DND-41 (cell line): ENCODE results near the gene UBE3B.

Experiments
- ATAC-seq: fragments of 200-7000 bp; cut with Tn5 transposase; 3 replicates; pipeline ENCODE4 v1.9.1; 2021; ENCODE audit warnings: low read depth; ENCODE audit not compliant: insufficient read depth
- DNase-seq: peaks from one replicate; pipeline ENCODE4 v3.0.0-alpha.2; 2020
- H2AFZ ChIP-seq: 2 replicates; pipeline ENCODE4 v1.6.0; 2012; ENCODE audit warnings: low read depth, low read length
- H3K27ac ChIP-seq: 2 replicates; pipeline ENCODE4 v1.5.1; 2012; ENCODE audit warnings: low read length, inconsistent platforms
- H3K27me3 ChIP-seq: fragments of 200-600 bp; sonication (generic); 2 replicates; pipeline ENCODE4 v1.6.0; 2012; ENCODE audit warnings: low read length, mild to moderate bottlenecking, inconsistent platforms; ENCODE audit not compliant: insufficient read depth, poor library complexity
- H3K36me3 ChIP-seq: 2 replicates; pipeline ENCODE4 v1.5.1; 2012; ENCODE audit warnings: low read length, inconsistent platforms; ENCODE audit not compliant: insufficient read depth
- H3K4me1 ChIP-seq: 2 replicates; pipeline ENCODE4 v1.5.1; 2012; ENCODE audit warnings: mild to moderate bottlenecking, low read length; ENCODE audit not compliant: insufficient read depth
- H3K4me2 ChIP-seq: 2 replicates; pipeline ENCODE4 v1.6.0; 2012; ENCODE audit warnings: mild to moderate bottlenecking, moderate library complexity, low read length, inconsistent platforms; ENCODE audit not compliant: insufficient read depth
- H3K4me3 ChIP-seq, 2 experiments: fragments of 200-600 bp in 1 of 2; shearing (Covaris generic) in 1 of 2; 2 replicates each; pipeline ENCODE4 v1.5.1; 2012 to 2016; ENCODE audit warnings: inconsistent platforms in 2 of 2, low read length in 2 of 2, mild to moderate bottlenecking in 2 of 2, low read depth in 1 of 2, moderate library complexity in 1 of 2
- H3K79me2 ChIP-seq: 2 replicates; pipeline ENCODE4 v1.6.0; 2012; ENCODE audit warnings: low read length, inconsistent platforms; ENCODE audit not compliant: insufficient read depth
- H3K9ac ChIP-seq: 2 replicates; pipeline ENCODE4 v1.6.0; 2012; ENCODE audit warnings: low read depth, mild to moderate bottlenecking, inconsistent platforms, low read length, moderate library complexity
- H3K9me3 ChIP-seq: 2 replicates; pipeline ENCODE4 v1.5.1; 2012; ENCODE audit warnings: low read length, moderate library complexity, mild to moderate bottlenecking, inconsistent platforms; ENCODE audit not compliant: insufficient read depth, severe bottlenecking
- H4K20me1 ChIP-seq: 2 replicates; pipeline ENCODE4 v1.6.0; 2012; ENCODE audit warnings: low read length; ENCODE audit not compliant: insufficient read depth
- CTCF ChIP-seq: IDR thresholded peaks from 2 replicates; pipeline ENCODE4 v1.5.1; 2012; ENCODE audit warnings: borderline replicate concordance, low read length, moderate library complexity, mild to moderate bottlenecking; ENCODE audit not compliant: poor library complexity, severe bottlenecking; ENCODE audit errors: extremely low read depth
- EZH2 ChIP-seq: IDR thresholded peaks from 3 replicates; pipeline ENCODE4 v1.6.1; 2012; ENCODE audit warnings: borderline replicate concordance, low read depth, mild to moderate bottlenecking, moderate library complexity, low read length, inconsistent platforms; ENCODE audit not compliant: severe bottlenecking

The UBE3B gene

GRCh38 chr12:109532721-109533486 is 55.5 kb downstream of the UBE3B start:
- H3K79me2 ChIP-seq = no peaks in the 10 kb centered on the region
- no peak for TF ChIP-seq EZH2
- no peak for TF ChIP-seq CTCF
- H3K4me3 ChIP-seq = no peak overlapping the region
- H3K27me3 ChIP-seq = no peaks in the 10 kb centered on the region
- no peak overlapping the region for H3K9ac ChIP-seq
- no peak for ATAC-seq
- H3K4me2 ChIP-seq = no peak overlapping the region
- H3K9me3 ChIP-seq = no peaks in the 10 kb centered on the region
- H3K27ac ChIP-seq = no peak overlapping the region
- H3K36me3 ChIP-seq = peaks cover 26% of the 10 kb centered on the region; the same call in 1 of the 2 replicates
- H4K20me1 ChIP-seq = no peaks in the 10 kb centered on the region
- H3K4me1 ChIP-seq = no peaks in the 10 kb centered on the region
- no peak for DNase-seq
- no peak overlapping the region for H2AFZ ChIP-seq

- Histone ChIP-seq H3K79me2 (no peaks in the 10 kb centered on the region), H3K4me2 (no peak overlapping the region), H3K9me3 (no peaks in the 10 kb centered on the region), H3K36me3 (peaks cover 24% of the 10 kb centered on the region; the same call in 1 of the 2 replicates), H2AFZ (no peak overlapping the region), H3K27ac (no peak overlapping the region), H3K4me1 (no peaks in the 10 kb centered on the region), H4K20me1 (no peaks in the 10 kb centered on the region), H3K4me3 (no peak overlapping the region), H3K27me3 (no peaks in the 10 kb centered on the region), H3K9ac (no peak overlapping the region)
- no peak for ATAC-seq
- no peak for DNase-seq
- TF ChIP-seq CTCF (no peak), EZH2 (no peak)
Measured at GRCh38 chr12:109533487-109533740, 56.0 kb downstream of the UBE3B start.

- Histone ChIP-seq H4K20me1 (no peaks in the 10 kb centered on the region), H3K9ac (no peak overlapping the region), H3K79me2 (no peaks in the 10 kb centered on the region), H3K9me3 (no peaks in the 10 kb centered on the region), H3K4me1 (no peaks in the 10 kb centered on the region), H3K36me3 (peaks cover 23% of the 10 kb centered on the region; the same call in 1 of the 2 replicates), H3K27ac (no peak overlapping the region), H3K4me3 (no peak overlapping the region), H3K27me3 (no peaks in the 10 kb centered on the region), H3K4me2 (no peak overlapping the region), H2AFZ (no peak overlapping the region)
- TF ChIP-seq EZH2 (no peak), CTCF (no peak)
- DNase-seq (no peak), ATAC-seq (no peak)
Measured at GRCh38 chr12:109534456-109534855, 57.0 kb downstream of the UBE3B start.
